ENCODE data around the gene BPIFB2. TPM values are rescaled to one million over a fixed set of nuclear protein-coding genes. Genes with fewer than 3 reads are reported as not detected.
"Not testable (repeated sequence)": the region's sequence is repeated elsewhere in the genome, so short reads cannot be mapped to it uniquely, and the experiment has no call there.

Gene BPIFB2
- total RNA-seq, 1 donor from 2014 or later = not detected

DNA sequence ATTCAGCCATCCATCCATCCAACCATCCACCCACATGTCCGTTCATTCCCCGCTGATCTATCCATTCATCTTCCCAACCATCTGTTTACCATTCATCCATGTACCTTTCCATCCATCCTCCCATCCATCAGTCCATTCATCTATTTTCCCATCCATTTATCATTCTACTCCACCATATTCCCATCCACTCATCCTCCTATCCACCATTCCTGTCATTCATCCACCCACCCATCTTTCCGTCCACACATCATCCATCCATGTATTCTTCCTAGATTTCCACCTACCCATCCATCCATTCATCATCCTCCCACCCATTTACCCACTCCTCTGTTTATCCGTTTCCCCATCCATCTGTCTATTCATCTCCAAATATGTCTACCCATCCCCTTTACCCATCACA is 30.7 kb downstream of the BPIFB2 start:
- no peak for DNase-seq (ENCODE audit: low read depth)
- TF ChIP-seq, protein P1, sequence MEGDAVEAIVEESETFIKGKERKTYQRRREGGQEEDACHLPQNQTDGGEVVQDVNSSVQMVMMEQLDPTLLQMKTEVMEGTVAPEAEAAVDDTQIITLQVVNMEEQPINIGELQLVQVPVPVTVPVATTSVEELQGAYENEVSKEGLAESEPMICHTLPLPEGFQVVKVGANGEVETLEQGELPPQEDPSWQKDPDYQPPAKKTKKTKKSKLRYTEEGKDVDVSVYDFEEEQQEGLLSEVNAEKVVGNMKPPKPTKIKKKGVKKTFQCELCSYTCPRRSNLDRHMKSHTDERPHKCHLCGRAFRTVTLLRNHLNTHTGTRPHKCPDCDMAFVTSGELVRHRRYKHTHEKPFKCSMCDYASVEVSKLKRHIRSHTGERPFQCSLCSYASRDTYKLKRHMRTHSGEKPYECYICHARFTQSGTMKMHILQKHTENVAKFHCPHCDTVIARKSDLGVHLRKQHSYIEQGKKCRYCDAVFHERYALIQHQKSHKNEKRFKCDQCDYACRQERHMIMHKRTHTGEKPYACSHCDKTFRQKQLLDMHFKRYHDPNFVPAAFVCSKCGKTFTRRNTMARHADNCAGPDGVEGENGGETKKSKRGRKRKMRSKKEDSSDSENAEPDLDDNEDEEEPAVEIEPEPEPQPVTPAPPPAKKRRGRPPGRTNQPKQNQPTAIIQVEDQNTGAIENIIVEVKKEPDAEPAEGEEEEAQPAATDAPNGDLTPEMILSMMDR (conservative IDR thresholded peaks at IDR 0.05; ENCODE audit: low read depth, low read length) = no peak
- H3K4me3 ChIP-seq (ENCODE audit: low read depth, low read length) = no peak overlapping the region

DNA sequence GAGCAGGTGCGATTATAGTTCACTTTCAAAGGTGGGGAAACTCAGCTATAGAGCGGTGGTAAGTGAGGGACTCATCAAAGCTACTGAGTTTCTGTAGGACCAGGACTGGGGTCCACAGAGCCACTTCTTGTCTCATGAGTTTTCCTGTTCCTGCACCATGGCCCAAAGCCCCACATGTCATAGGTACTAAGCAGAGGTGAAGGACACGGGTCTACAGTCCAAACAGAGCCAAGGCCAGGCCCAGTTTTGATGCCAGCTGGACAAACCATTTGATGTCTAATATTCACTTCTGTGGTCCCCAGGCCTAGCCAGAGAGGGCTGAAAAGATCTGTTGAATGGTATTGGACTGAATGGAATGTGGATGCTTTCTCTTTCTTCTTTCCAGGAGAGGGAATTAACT is 34.9 kb downstream of the BPIFB2 start:
- DNase-seq (ENCODE audit: low read depth) = no peak
- TF ChIP-seq, protein P1 (conservative IDR thresholded peaks at IDR 0.05; ENCODE audit: low read depth, low read length) = no peak
- H3K4me3 ChIP-seq (ENCODE audit: low read depth, low read length) = no peak overlapping the region

DNA sequence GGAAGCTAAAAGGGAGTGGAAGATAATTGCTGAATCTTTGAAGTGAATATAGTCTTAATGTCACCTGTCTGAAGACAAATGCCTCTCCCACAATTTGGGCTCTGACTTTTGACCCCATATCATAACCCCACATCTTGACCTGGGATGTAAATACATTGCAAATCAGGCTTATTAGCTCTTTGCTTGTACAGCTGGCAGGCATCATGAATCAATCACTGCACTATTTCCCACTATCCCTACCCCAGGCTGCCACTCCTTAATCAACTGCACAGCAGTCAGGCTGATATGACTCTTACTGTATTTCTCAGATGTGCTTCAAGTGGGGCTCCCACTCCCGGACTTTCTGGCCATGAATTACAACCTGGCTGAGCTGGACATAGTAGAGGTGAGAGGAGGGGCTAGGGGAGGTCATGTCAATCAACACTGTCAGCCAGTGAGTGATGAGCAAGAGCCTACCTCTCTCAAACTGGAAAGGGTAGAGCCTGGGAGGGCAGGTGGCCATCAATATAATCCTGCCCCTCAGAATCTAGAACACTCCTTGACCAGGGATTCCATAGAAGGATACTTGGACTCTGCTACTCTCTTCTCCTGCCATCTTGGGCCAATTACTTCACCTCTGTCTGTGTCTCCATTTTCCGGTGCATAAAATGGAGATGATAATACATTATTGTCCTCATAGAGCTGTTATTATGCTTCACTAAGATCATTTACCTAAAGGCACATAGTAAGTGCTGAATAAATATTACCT is 35.7 kb downstream of the BPIFB2 start:
- H3K4me3 ChIP-seq (ENCODE audit: low read depth, low read length) = no peak overlapping the region
- DNase-seq (ENCODE audit: low read depth) = no peak
- TF ChIP-seq, protein P1 (conservative IDR thresholded peaks at IDR 0.05; ENCODE audit: low read depth, low read length) = no peak

DNA sequence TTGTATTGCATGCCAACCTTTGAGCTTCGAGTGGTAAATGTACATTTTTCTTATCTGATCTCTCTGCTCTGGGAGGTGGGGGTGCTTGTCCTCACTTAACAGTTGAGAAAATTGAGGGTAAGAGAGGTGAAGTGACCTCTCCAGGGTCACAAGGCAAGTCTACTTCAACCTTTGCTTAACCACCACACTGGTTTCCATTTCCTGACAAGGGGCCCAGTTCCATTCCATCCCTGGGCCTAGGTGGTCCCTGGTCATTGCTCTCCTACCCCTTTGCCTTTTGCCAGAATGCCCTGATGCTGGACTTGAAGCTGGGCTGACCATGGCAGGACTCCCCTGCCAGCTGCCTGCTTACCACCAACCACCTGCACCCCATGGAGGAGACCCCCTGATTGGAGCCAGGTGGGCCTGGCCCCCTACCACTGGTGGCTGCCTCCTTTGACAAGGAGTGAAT is 36.3 kb downstream of the BPIFB2 start:
- no peak overlapping the region for H3K4me3 ChIP-seq (ENCODE audit: low read depth, low read length)
- TF ChIP-seq, protein P1 (conservative IDR thresholded peaks at IDR 0.05; ENCODE audit: low read depth, low read length) = no peak
- DNase-seq (ENCODE audit: low read depth) = no peak

- not testable (repeated sequence) for H3K4me3 ChIP-seq (ENCODE audit: low read depth, low read length); DNase-seq (ENCODE audit: low read depth)
Measured at GRCh38 chr20:33045129-33045721, 37.7 kb downstream of the BPIFB2 start.

DNA sequence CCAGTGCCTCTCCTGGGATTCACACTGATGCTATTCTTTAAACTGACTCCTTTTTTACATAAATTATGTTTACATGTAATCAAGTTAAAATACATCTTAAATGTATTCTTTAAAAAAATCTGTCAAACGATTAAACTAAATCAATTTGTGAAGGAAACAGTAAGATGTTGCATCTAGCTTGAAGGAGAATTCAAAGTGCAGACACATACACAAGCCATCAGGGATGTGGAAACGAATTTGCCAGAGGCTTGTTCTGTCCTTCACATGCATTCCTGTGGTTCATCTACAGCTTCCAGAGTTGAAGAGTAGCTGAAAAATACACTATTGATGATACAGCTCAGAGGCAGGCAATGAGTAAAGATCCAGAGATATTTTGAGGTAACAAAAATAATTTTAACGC is 38.9 kb downstream of the BPIFB2 start:
- H3K4me3 ChIP-seq (ENCODE audit: low read depth, low read length) = no peak overlapping the region
- DNase-seq (ENCODE audit: low read depth) = no peak
- TF ChIP-seq, protein P1 (conservative IDR thresholded peaks at IDR 0.05; ENCODE audit: low read depth, low read length) = no peak

- DNase-seq (ENCODE audit: low read depth) = no peak
- TF ChIP-seq, protein P1 (conservative IDR thresholded peaks at IDR 0.05; ENCODE audit: low read depth, low read length) = no peak
- H3K4me3 ChIP-seq (ENCODE audit: low read depth, low read length) = no peak overlapping the region
Measured at GRCh38 chr20:33051333-33051732, 43.8 kb downstream of the BPIFB2 start.

Measured in epithelial cell of proximal tubule (primary cell).